A673 (cell line): Measurements from ENCODE around the gene TNFSF12. TPM values are rescaled to one million over a fixed set of nuclear protein-coding genes. Genes with fewer than 3 reads are reported as not detected.

Source experiments
- total RNA-seq: library from RNA; stranded (reverse); gene quantifications from 2 replicates; pipeline ENCODE4 v1.2.3, GENCODE V29; 2021

The TNFSF12 gene
- total RNA-seq, 1 experiment from 2014 or later: 0.75 TPM

Other genes with a start within 250 kb of the TNFSF12 start
- 1,112 and 1,128 TPM in 2 replicates for gene EIF5A, start 241.4 kb upstream of the TNFSF12 start, total RNA-seq
- 116 and 133 TPM in 2 replicates for gene GPS2, start 233.7 kb upstream of the TNFSF12 start, total RNA-seq
- 81.7 and 99.5 TPM in 2 replicates for gene NEURL4, start 219.7 kb upstream of the TNFSF12 start, total RNA-seq
- 1.1 TPM in 2 replicates for gene ACAP1, start 212.5 kb upstream of the TNFSF12 start, total RNA-seq
- 3.8 TPM in 2 replicates for gene KCTD11, start 196.9 kb upstream of the TNFSF12 start, total RNA-seq
- gene TMEM95, start 193.9 kb upstream of the TNFSF12 start, total RNA-seq: not detected in 2 replicates
- 0.90 and 1.1 TPM in 2 replicates for gene TNK1, start 168.0 kb upstream of the TNFSF12 start, total RNA-seq
- gene PLSCR3, start 154.5 kb upstream of the TNFSF12 start, total RNA-seq: 15.2 and 29.3 TPM in 2 replicates
- gene TMEM256, start 145.0 kb upstream of the TNFSF12 start, total RNA-seq: 57.6 and 91.6 TPM in 2 replicates
- 36.9 and 60.5 TPM in 2 replicates for gene NLGN2, start 141.2 kb upstream of the TNFSF12 start, total RNA-seq
- 0.43 and 0.55 TPM in 2 replicates for gene SPEM1, start 128.7 kb upstream of the TNFSF12 start, total RNA-seq
- 0.24 TPM in 1 of 2 replicates, not detected in the other for gene SPEM2, start 123.4 kb upstream of the TNFSF12 start, total RNA-seq
- gene SPEM3, start 120.2 kb upstream of the TNFSF12 start, total RNA-seq: not detected in 2 replicates
- gene TMEM102, start 113.6 kb upstream of the TNFSF12 start, total RNA-seq: 3.2 and 4.7 TPM in 2 replicates
- 18.2 and 24.6 TPM in 2 replicates for gene FGF11, start 109.5 kb upstream of the TNFSF12 start, total RNA-seq
- gene CHRNB1, start 104.0 kb upstream of the TNFSF12 start, total RNA-seq: 5.2 and 8.6 TPM in 2 replicates
- 17.7 and 21.0 TPM in 2 replicates for gene ZBTB4, start 69.4 kb upstream of the TNFSF12 start, total RNA-seq
- not detected in 2 replicates for gene SLC35G6, start 67.6 kb upstream of the TNFSF12 start, total RNA-seq
- 330 and 341 TPM in 2 replicates for gene POLR2A, start 64.7 kb upstream of the TNFSF12 start, total RNA-seq
- gene TNFSF13, start 9.7 kb downstream of the TNFSF12 start, total RNA-seq: 0.69 and 0.74 TPM in 2 replicates
- 113 and 122 TPM in 2 replicates for gene SENP3, start 12.9 kb downstream of the TNFSF12 start, total RNA-seq
- gene CD68, start 30.6 kb downstream of the TNFSF12 start, total RNA-seq: 1.6 and 1.8 TPM in 2 replicates
- 133 and 149 TPM in 2 replicates for gene MPDU1, start 34.8 kb downstream of the TNFSF12 start, total RNA-seq
- gene SOX15, start 41.0 kb downstream of the TNFSF12 start, total RNA-seq: 0.87 and 1.3 TPM in 2 replicates
- gene FXR2, start 65.8 kb downstream of the TNFSF12 start, total RNA-seq: 101 TPM in 2 replicates
- gene SAT2, start 78.8 kb downstream of the TNFSF12 start, total RNA-seq: 61.7 and 79.3 TPM in 2 replicates
- 0.33 TPM in 1 of 2 replicates, not detected in the other for gene SHBG, start 81.1 kb downstream of the TNFSF12 start, total RNA-seq
- 3.5 and 5.9 TPM in 2 replicates for gene ATP1B2, start 101.9 kb downstream of the TNFSF12 start, total RNA-seq
- 32.2 and 34.8 TPM in 2 replicates for gene TP53, start 138.4 kb downstream of the TNFSF12 start, total RNA-seq
- 42.2 and 51.8 TPM in 2 replicates for gene WRAP53, start 139.4 kb downstream of the TNFSF12 start, total RNA-seq
- gene EFNB3, start 156.1 kb downstream of the TNFSF12 start, total RNA-seq: 10.0 and 15.8 TPM in 2 replicates
- 0.15 and 0.24 TPM in 2 replicates for gene DNAH2, start 168.7 kb downstream of the TNFSF12 start, total RNA-seq